Raji (cell line): ENCODE measurements around the gene BET1L.

ENCODE experiments used
- POLR2A ChIP-seq: IDR thresholded peaks from 2 replicates; pipeline ENCODE4 v1.6.1; 2011; ENCODE audit warnings: low read depth, low read length, control low read depth; ENCODE audit not compliant: insufficient read depth

The BET1L gene

GRCh38 chr11:217704-218103 lies 10.5 kb upstream of the BET1L start:
- no peak for TF ChIP-seq POLR2A

GRCh38 chr11:216081-216974 lies 9.1 kb upstream of the BET1L start:
- TF ChIP-seq POLR2A, result no peak

- no peak for TF ChIP-seq POLR2A
Measured at GRCh38 chr11:215581-216037, 8.4 kb upstream of the BET1L start.

GRCh38 chr11:214083-214482 lies 6.9 kb upstream of the BET1L start:
- no peak for TF ChIP-seq POLR2A

- TF ChIP-seq POLR2A, result no peak
Measured at GRCh38 chr11:213111-213510, 5.9 kb upstream of the BET1L start.

GRCh38 chr11:212150-213100 lies 5.2 kb upstream of the BET1L start:
- no peak for TF ChIP-seq POLR2A

- no peak for TF ChIP-seq POLR2A
Measured at GRCh38 chr11:211741-212140, 4.5 kb upstream of the BET1L start.

GRCh38 chr11:211295-211694 lies 4.1 kb upstream of the BET1L start:
- no peak for TF ChIP-seq POLR2A

GRCh38 chr11:210803-211180 lies 3.6 kb upstream of the BET1L start:
- no peak for TF ChIP-seq POLR2A

GRCh38 chr11:210122-210802 lies 3.1 kb upstream of the BET1L start:
- no peak for TF ChIP-seq POLR2A

GRCh38 chr11:209275-210121 lies 2.3 kb upstream of the BET1L start:
- no peak for TF ChIP-seq POLR2A

- no peak for TF ChIP-seq POLR2A
Measured at GRCh38 chr11:208917-209260, 1.7 kb upstream of the BET1L start.

- peak; percentile 78 for TF ChIP-seq POLR2A
Measured at GRCh38 chr11:208181-208916, 1.1 kb upstream of the BET1L start.

GRCh38 chr11:207863-208180 lies 623 bp upstream of the BET1L start:
- TF ChIP-seq POLR2A, result no peak
